Type B pancreatic cell (in vitro differentiated cells): ENCODE measurements around the gene SGCA. TPM values are rescaled to one million over a fixed set of nuclear protein-coding genes. Genes with fewer than 3 reads are reported as not detected.

ENCODE experiments used
- DNase-seq: peaks from one replicate; pipeline ENCODE4 v3.0.0; 2021; ENCODE audit warnings: mixed read lengths; ENCODE audit not compliant: unreplicated experiment; ENCODE audit errors: extremely low spot score
- H3K27ac Mint-ChIP-seq: 2 replicates; pipeline ENCODE4 v1.8.0; 2021; ENCODE audit warnings: mild to moderate bottlenecking, mixed read lengths
- H3K27me3 Mint-ChIP-seq: 2 replicates; pipeline ENCODE4 v1.8.0; 2021; ENCODE audit warnings: mixed read lengths
- H3K36me3 Mint-ChIP-seq: 2 replicates; pipeline ENCODE4 v1.8.0; 2021; ENCODE audit warnings: mixed read lengths
- H3K4me1 Mint-ChIP-seq: one replicate; pipeline ENCODE4 v1.8.0; 2021; ENCODE audit warnings: mixed read lengths; ENCODE audit not compliant: unreplicated experiment
- H3K4me3 Mint-ChIP-seq: 2 replicates; pipeline ENCODE4 v1.8.0; 2021; ENCODE audit warnings: mild to moderate bottlenecking, mixed read lengths
- H3K9me3 Mint-ChIP-seq: 2 replicates; pipeline ENCODE4 v1.8.0; 2021; ENCODE audit warnings: mixed read lengths
- total RNA-seq: library from RNA; stranded (reverse); gene quantifications from 2 replicates; pipeline ENCODE4 v1.2.1, GENCODE V29; 2021; ENCODE audit warnings: low replicate concordance
- TF ChIP-seq, protein P1 (sequence below): fragments of 200-600 bp; sonication (generic); conservative IDR thresholded peaks from 2 replicates; pipeline ENCODE4 v1.5.0; 2021; ENCODE audit warnings: antibody characterized with exemption, mild to moderate bottlenecking

SGCA gene
- total RNA-seq, 1 donor from 2014 or later, result 0.72 TPM

DNA sequence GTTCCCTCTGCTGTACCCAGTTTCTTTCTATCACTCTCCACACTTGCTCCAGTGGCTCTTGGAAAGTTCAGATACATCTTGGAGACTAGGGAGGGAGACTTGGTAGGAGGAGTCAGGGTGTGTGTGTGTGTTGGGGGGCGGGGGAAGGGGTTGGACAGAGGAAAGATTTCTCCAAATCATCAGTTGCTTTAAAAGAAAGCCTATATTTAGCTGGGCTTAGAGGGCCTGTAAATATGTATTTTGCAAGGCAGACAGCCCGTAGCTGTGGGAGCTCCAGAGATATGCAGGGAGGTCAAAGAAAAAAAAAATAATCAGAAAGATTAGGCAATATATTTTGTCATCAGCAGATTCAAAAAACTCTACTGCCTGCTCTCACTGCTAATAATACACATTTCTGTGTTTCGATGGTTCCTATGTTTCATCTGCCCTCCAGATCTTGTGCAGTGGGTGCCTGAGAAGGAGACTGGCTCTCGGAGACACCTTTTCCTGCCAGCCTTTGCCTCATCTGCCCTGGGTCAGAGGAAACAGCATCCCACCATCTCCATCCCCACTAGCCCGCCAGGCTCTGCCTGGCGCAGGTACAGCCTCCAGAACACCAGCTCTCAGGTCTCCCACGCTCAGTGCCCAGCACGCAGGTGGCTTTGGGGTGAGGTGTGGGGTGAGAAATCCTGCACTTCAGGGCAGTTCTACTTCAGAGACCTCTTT, 10.5 kb upstream of the SGCA start:
- Mint-ChIP-seq H3K4me3 (no peak overlapping the region), H3K4me1 (peaks cover 10% of the 10 kb centered on the region), H3K9me3 (no peaks in the 10 kb centered on the region), H3K27ac (no peak overlapping the region), H3K36me3 (no peaks in the 10 kb centered on the region), H3K27me3 (no peaks in the 10 kb centered on the region)
- DNase-seq, result no peak
- TF ChIP-seq, protein P1, sequence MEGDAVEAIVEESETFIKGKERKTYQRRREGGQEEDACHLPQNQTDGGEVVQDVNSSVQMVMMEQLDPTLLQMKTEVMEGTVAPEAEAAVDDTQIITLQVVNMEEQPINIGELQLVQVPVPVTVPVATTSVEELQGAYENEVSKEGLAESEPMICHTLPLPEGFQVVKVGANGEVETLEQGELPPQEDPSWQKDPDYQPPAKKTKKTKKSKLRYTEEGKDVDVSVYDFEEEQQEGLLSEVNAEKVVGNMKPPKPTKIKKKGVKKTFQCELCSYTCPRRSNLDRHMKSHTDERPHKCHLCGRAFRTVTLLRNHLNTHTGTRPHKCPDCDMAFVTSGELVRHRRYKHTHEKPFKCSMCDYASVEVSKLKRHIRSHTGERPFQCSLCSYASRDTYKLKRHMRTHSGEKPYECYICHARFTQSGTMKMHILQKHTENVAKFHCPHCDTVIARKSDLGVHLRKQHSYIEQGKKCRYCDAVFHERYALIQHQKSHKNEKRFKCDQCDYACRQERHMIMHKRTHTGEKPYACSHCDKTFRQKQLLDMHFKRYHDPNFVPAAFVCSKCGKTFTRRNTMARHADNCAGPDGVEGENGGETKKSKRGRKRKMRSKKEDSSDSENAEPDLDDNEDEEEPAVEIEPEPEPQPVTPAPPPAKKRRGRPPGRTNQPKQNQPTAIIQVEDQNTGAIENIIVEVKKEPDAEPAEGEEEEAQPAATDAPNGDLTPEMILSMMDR, result no peak

DNA sequence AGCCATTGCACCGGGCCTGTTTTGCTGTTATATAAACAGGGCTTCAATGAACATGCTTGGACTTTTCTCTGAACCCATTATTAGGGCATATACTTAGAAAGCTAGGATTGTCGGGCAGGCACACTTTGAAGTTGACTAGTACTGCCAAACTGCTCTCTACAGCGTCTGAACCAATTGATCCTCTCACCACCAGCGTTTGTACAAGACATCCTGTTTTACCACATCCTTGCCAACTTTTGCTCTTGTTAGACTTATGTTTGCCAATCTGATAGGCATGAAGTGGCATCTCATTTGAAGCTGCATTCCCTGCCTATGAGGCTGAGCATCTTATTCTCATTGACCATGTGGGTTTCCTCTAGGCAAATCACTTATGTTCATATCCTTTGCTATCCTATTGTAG, 7.9 kb upstream of the SGCA start:
- H3K4me1 Mint-ChIP-seq, result peaks cover 16% of the 10 kb centered on the region
- no peaks in the 10 kb centered on the region for H3K36me3 Mint-ChIP-seq
- no peak overlapping the region for H3K4me3 Mint-ChIP-seq
- H3K27me3 Mint-ChIP-seq, result peaks cover 10% of the 10 kb centered on the region
- no peak for DNase-seq
- TF ChIP-seq, protein P1, result no peak
- no peak overlapping the region for H3K27ac Mint-ChIP-seq
- no peaks in the 10 kb centered on the region for H3K9me3 Mint-ChIP-seq

DNA sequence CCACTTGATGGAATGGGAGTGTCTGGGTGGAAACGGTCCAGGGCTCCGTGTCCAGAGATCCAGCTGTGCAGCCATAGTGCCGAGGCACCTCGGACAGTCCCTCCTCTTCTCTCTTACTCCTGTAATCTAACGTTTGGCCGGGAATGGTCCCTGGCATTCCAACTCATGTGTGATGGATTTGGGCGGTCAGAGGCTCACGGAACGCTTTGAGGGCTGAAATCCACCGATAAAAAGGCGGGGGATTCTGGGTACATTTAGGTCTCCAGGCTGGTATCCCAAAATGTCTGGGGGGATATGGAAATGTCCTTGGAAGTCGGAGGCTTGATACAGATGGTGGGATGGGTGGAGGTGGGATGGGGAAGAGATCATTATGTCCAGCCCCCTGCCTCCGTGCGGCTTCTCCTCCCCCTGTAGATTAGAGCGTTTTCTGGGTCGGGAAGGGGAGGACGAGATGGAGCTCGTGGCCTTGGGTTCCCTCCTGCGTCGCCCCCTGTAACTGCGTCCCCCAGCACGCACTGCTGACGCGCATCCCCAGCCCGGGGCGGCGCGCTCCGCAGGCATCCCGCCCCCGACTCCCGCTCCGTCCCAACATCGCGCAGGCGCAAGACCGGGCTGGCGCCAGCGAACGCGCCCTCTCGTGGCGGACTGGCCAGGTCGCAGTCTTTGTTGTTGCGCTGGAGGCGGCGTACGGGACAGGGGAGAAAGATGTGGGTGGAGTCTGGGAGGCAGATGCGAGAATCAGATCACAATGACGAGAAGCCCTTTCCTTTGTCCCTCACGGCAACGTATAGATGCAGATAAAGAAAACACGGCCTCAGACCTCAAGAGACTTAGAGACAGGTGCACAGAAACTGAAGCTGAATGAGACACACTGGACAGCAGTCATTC, 4.5 kb upstream of the SGCA start:
- peak overlapping the region; percentile 93 for H3K4me3 Mint-ChIP-seq

DNA sequence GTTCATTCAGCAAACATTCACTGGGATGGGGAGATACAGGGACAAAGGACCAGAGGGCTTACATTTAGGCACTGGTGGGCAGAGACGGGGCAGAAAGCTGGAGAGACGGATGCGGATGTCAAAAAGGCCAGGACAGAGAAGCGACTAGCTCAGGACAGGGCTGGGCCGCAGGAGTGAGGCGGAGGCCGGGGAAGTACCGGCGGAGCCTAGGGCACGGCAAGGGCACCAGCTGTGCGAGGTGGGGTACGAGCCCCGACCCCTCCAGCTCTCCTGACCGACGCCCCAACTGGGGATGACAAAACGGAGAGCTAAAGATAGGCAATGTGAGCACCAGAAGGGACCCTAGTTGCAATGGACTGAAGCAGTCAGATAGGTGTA, 3.9 kb upstream of the SGCA start:
- Mint-ChIP-seq H3K27me3 (peaks cover 10% of the 10 kb centered on the region), H3K36me3 (no peaks in the 10 kb centered on the region), H3K4me3 (peak overlapping the region; percentile 93), H3K27ac (peak overlapping the region; percentile 76), H3K9me3 (no peaks in the 10 kb centered on the region), H3K4me1 (peaks cover 11% of the 10 kb centered on the region)
- DNase-seq, result no peak
- TF ChIP-seq, protein P1, result no peak

More for the DNA sequence above, 4.5 kb upstream of the SGCA start:
- TF ChIP-seq, protein P1, result peak; percentile 97
- Mint-ChIP-seq H3K36me3 (no peaks in the 10 kb centered on the region), H3K4me1 (peaks cover 11% of the 10 kb centered on the region), H3K27me3 (peaks cover 10% of the 10 kb centered on the region), H3K9me3 (no peaks in the 10 kb centered on the region), H3K27ac (peak overlapping the region; percentile 76)
- DNase-seq, result peak; percentile 98

- peaks cover 10% of the 10 kb centered on the region for H3K27me3 Mint-ChIP-seq
- no peak overlapping the region for H3K27ac Mint-ChIP-seq
- H3K4me1 Mint-ChIP-seq, result peaks cover 11% of the 10 kb centered on the region
- no peaks in the 10 kb centered on the region for H3K36me3 Mint-ChIP-seq
- DNase-seq, result no peak
- H3K9me3 Mint-ChIP-seq, result no peaks in the 10 kb centered on the region
- TF ChIP-seq, protein P1, result no peak
- H3K4me3 Mint-ChIP-seq, result no peak overlapping the region
Observed at GRCh38 chr17:50162466-50163254, 3.1 kb upstream of the SGCA start.
